PC-9 (cell line): ENCODE measurements around the gene BCL2.

ENCODE experiments used
- CTCF ChIP-seq: fragments of 200-600 bp; sonication (generic); conservative IDR thresholded peaks from 2 replicates; pipeline ENCODE4 v1.6.1; 2017; ENCODE audit warnings: mixed run types, antibody characterized with exemption, mild to moderate bottlenecking, moderate library complexity
- EZH2 ChIP-seq: fragments of 200-600 bp; sonication (generic); IDR thresholded peaks from 2 replicates; pipeline ENCODE4 v1.8.0; 2017; ENCODE audit warnings: antibody characterized with exemption, low read depth

- TF ChIP-seq CTCF (no peak), EZH2 (no peak)
These were observed 168.6 kb downstream of the BCL2 start for GRCh38 chr18:63150942-63151421.
